Lower lobe of right lung (tissue), 2 donors: Measurements from ENCODE around the gene IPO4. TPM values are rescaled to one million over a fixed set of nuclear protein-coding genes. Genes with fewer than 3 reads are reported as not detected.
A peak's percentile ranks its signal among the peaks of the same experiment; 100 is the strongest.

Experiments
- ATAC-seq, 2 donors: fragments of 200-7000 bp; cut with Tn5 transposase; one replicate each; pipeline ENCODE4 v1.9.1; 2020 to 2022; ENCODE audit warnings: mild to moderate bottlenecking in 2 of 2, moderate library complexity in 2 of 2
- DNase-seq: peaks from one replicate; pipeline ENCODE4 v3.0.0-alpha.2; 2020
- H3K27ac ChIP-seq: fragments of 200-600 bp; one replicate; pipeline ENCODE4 v1.8.0; 2022
- H3K27me3 ChIP-seq: fragments of 200-600 bp; one replicate; pipeline ENCODE4 v1.8.0; 2022; ENCODE audit warnings: low read depth
- H3K36me3 ChIP-seq: fragments of 200-600 bp; one replicate; pipeline ENCODE4 v1.8.0; 2022; ENCODE audit warnings: mild to moderate bottlenecking
- H3K4me1 ChIP-seq: fragments of 200-600 bp; one replicate; pipeline ENCODE4 v1.8.0; 2022
- H3K4me3 ChIP-seq: fragments of 200-600 bp; one replicate; pipeline ENCODE4 v1.8.0; 2022; ENCODE audit warnings: mild to moderate bottlenecking
- H3K9me3 ChIP-seq: fragments of 200-600 bp; one replicate; pipeline ENCODE4 v1.8.0; 2022
- CTCF ChIP-seq: fragments of 200-600 bp; IDR thresholded peaks from one replicate; pipeline ENCODE4 v1.8.0; 2022; ENCODE audit warnings: antibody characterized with exemption, mild to moderate bottlenecking
- intact Hi-C: fragments of 100-400 bp; cut with DNase I; formaldehyde crosslinking; loops from one replicate; pipeline ENCODE4 v1.11.0; 2022
- total RNA-seq: library from RNA; stranded (reverse); fragmentation: NEBNext Ultra II Directional; extraction: Animal tissue kit (Norgen Biotek cat#: 25700); gene quantifications from one replicate; pipeline ENCODE4 v1.2.1, GENCODE V29; 2021
- donor health status: DM: no; HTN: yes; CAD: no; lungs with severe emphysema.

The IPO4 gene
- total RNA-seq, 1 donor from 2014 or later, result 18.3 TPM

GRCh38 chr14:24137529-24138395 lies 50.9 kb downstream of the IPO4 start:
- no peaks in the 10 kb centered on the region for H3K9me3 ChIP-seq
- ATAC-seq (no peak), DNase-seq (no peak)
- peak overlapping the region; percentile 100 for H3K4me3 ChIP-seq
- intact Hi-C loops, result no loop called here
- no peaks in the 10 kb centered on the region for H3K27me3 ChIP-seq
- H3K4me1 ChIP-seq, result peaks cover 53% of the 10 kb centered on the region
- peaks cover 29% of the 10 kb centered on the region for H3K36me3 ChIP-seq
- no peak overlapping the region for H3K27ac ChIP-seq
- TF ChIP-seq CTCF, result no peak

GRCh38 chr14:24136684-24137528 lies 51.7 kb downstream of the IPO4 start:
- no peaks in the 10 kb centered on the region for H3K27me3 ChIP-seq
- ATAC-seq, result no peak
- H3K27ac ChIP-seq, result peak overlapping the region; percentile 97
- intact Hi-C loops, result no loop called here
- no peak for TF ChIP-seq CTCF
- H3K9me3 ChIP-seq, result no peaks in the 10 kb centered on the region
- H3K4me1 ChIP-seq, result peaks cover 48% of the 10 kb centered on the region
- H3K36me3 ChIP-seq, result peaks cover 29% of the 10 kb centered on the region
- no peak for DNase-seq
- peak overlapping the region; percentile 100 for H3K4me3 ChIP-seq

GRCh38 chr14:24135834-24136683 lies 52.6 kb downstream of the IPO4 start, which contains the start of gene PSME1:
PSME1 (plus strand) TSS chr14:24136194; CDS start chr14:24136263, 69 bp downstream.
- H3K4me1 ChIP-seq, result peaks cover 45% of the 10 kb centered on the region
- intact Hi-C loops, result no loop called here
- peak within 1 kb of the TSS; percentile 97 for H3K27ac ChIP-seq
- no peaks in the 10 kb centered on the region for H3K27me3 ChIP-seq
- TF ChIP-seq CTCF, result no peak
- peak; percentile 99 for ATAC-seq
- peaks cover 29% of the 10 kb centered on the region for H3K36me3 ChIP-seq
- DNase-seq, result peak; percentile 96
- H3K4me3 ChIP-seq, result peak within 1 kb of the TSS; percentile 100
- H3K9me3 ChIP-seq, result no peaks in the 10 kb centered on the region

GRCh38 chr14:24135584-24135833 lies 53.1 kb downstream of the IPO4 start:
- ATAC-seq (no peak), DNase-seq (no peak)
- Histone ChIP-seq H3K27me3 (no peaks in the 10 kb centered on the region), H3K36me3 (peaks cover 29% of the 10 kb centered on the region), H3K27ac (peak overlapping the region; percentile 97), H3K9me3 (no peaks in the 10 kb centered on the region), H3K4me3 (peak overlapping the region; percentile 100), H3K4me1 (peaks cover 47% of the 10 kb centered on the region)
- no peak for TF ChIP-seq CTCF
- intact Hi-C loops, result no loop called here

- intact Hi-C loops, result no loop called here
Measured at GRCh38 chr14:24133735-24134134, 54.9 kb downstream of the IPO4 start.

More at GRCh38 chr14:24133735-24134134, 54.9 kb downstream of the IPO4 start:
- H3K9me3 ChIP-seq, result no peaks in the 10 kb centered on the region
- H3K4me3 ChIP-seq, result no peak overlapping the region
- peaks cover 31% of the 10 kb centered on the region for H3K4me1 ChIP-seq
- DNase-seq (no peak), ATAC-seq (no peak)
- no peak for TF ChIP-seq CTCF
- H3K27ac ChIP-seq, result no peak overlapping the region
- H3K27me3 ChIP-seq, result no peaks in the 10 kb centered on the region
- H3K36me3 ChIP-seq, result peaks cover 16% of the 10 kb centered on the region
